ENCODE results near the gene KAT8.
"Not testable (repeated sequence)": the region's sequence is repeated elsewhere in the genome, so short reads cannot be mapped to it uniquely, and the experiment has no call there.

Gene KAT8

GRCh38 chr16:31149332-31149731 lies 31.9 kb downstream of the KAT8 start:
- TF ChIP-seq, protein P1, sequence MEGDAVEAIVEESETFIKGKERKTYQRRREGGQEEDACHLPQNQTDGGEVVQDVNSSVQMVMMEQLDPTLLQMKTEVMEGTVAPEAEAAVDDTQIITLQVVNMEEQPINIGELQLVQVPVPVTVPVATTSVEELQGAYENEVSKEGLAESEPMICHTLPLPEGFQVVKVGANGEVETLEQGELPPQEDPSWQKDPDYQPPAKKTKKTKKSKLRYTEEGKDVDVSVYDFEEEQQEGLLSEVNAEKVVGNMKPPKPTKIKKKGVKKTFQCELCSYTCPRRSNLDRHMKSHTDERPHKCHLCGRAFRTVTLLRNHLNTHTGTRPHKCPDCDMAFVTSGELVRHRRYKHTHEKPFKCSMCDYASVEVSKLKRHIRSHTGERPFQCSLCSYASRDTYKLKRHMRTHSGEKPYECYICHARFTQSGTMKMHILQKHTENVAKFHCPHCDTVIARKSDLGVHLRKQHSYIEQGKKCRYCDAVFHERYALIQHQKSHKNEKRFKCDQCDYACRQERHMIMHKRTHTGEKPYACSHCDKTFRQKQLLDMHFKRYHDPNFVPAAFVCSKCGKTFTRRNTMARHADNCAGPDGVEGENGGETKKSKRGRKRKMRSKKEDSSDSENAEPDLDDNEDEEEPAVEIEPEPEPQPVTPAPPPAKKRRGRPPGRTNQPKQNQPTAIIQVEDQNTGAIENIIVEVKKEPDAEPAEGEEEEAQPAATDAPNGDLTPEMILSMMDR (IDR thresholded peaks at IDR 0.05; ENCODE audit: unreplicated experiment in 3 of 3), result no peak
- Mint-ChIP-seq H3K36me3 (ENCODE audit: low read depth) (no peaks in the 10 kb centered on the region), H3K4me3 (no peak overlapping the region), H3K9me3 (no peaks in the 10 kb centered on the region), H3K27ac (no peak overlapping the region), H3K4me1 (no peaks in the 10 kb centered on the region), H3K27me3 (ENCODE audit: low read depth) (peaks cover 46% of the 10 kb centered on the region)

GRCh38 chr16:31149894-31150890 lies 32.7 kb downstream of the KAT8 start, which contains the start of gene PRSS36:
PRSS36 (minus strand) TSS chr16:31150066; CDS start chr16:31150035, 31 bp downstream.
- Mint-ChIP-seq H3K4me3 (no peak within 1 kb of the TSS), H3K27me3 (ENCODE audit: low read depth) (peaks cover 54% of the 10 kb centered on the region), H3K9me3 (no peaks in the 10 kb centered on the region), H3K36me3 (ENCODE audit: low read depth) (no peaks in the 10 kb centered on the region), H3K27ac (no peak within 1 kb of the TSS), H3K4me1 (no peaks in the 10 kb centered on the region)
- TF ChIP-seq, protein P1 (IDR thresholded peaks at IDR 0.05; ENCODE audit: unreplicated experiment in 3 of 3), result no peak

- not testable (repeated sequence) for H3K36me3 Mint-ChIP-seq (ENCODE audit: low read depth); H3K9me3 Mint-ChIP-seq; H3K4me1 Mint-ChIP-seq; H3K4me3 Mint-ChIP-seq; H3K27ac Mint-ChIP-seq
- peaks cover 57% of the 10 kb centered on the region for H3K27me3 Mint-ChIP-seq (ENCODE audit: low read depth)
Measured at GRCh38 chr16:31150976-31151375, 33.5 kb downstream of the KAT8 start.

- Mint-ChIP-seq H3K4me3 (no peak overlapping the region), H3K4me1 (no peaks in the 10 kb centered on the region), H3K36me3 (ENCODE audit: low read depth) (no peaks in the 10 kb centered on the region), H3K9me3 (no peaks in the 10 kb centered on the region), H3K27me3 (ENCODE audit: low read depth) (peaks cover 33% of the 10 kb centered on the region), H3K27ac (no peak overlapping the region)
- TF ChIP-seq, protein P1 (IDR thresholded peaks at IDR 0.05; ENCODE audit: unreplicated experiment in 3 of 3), result no peak
Measured at GRCh38 chr16:31157136-31157535, 39.7 kb downstream of the KAT8 start.

- H3K36me3 Mint-ChIP-seq (ENCODE audit: low read depth), result no peaks in the 10 kb centered on the region
- H3K9me3 Mint-ChIP-seq, result no peaks in the 10 kb centered on the region
- no peak overlapping the region for H3K4me3 Mint-ChIP-seq
- TF ChIP-seq, protein P1 (IDR thresholded peaks at IDR 0.05; ENCODE audit: unreplicated experiment in 3 of 3), result no peak
- H3K27ac Mint-ChIP-seq, result no peak overlapping the region
- H3K4me1 Mint-ChIP-seq, result no peaks in the 10 kb centered on the region
- H3K27me3 Mint-ChIP-seq (ENCODE audit: low read depth), result no peaks in the 10 kb centered on the region
Measured at GRCh38 chr16:31167315-31167714, 49.9 kb downstream of the KAT8 start.

GRCh38 chr16:31168848-31169247 lies 51.4 kb downstream of the KAT8 start:
- no peaks in the 10 kb centered on the region for H3K36me3 Mint-ChIP-seq (ENCODE audit: low read depth)
- H3K27ac Mint-ChIP-seq, result no peak overlapping the region
- no peaks in the 10 kb centered on the region for H3K4me1 Mint-ChIP-seq
- H3K9me3 Mint-ChIP-seq, result no peaks in the 10 kb centered on the region
- H3K4me3 Mint-ChIP-seq, result no peak overlapping the region
- TF ChIP-seq, protein P1 (IDR thresholded peaks at IDR 0.05; ENCODE audit: unreplicated experiment in 3 of 3), result no peak
- no peaks in the 10 kb centered on the region for H3K27me3 Mint-ChIP-seq (ENCODE audit: low read depth)

DNA sequence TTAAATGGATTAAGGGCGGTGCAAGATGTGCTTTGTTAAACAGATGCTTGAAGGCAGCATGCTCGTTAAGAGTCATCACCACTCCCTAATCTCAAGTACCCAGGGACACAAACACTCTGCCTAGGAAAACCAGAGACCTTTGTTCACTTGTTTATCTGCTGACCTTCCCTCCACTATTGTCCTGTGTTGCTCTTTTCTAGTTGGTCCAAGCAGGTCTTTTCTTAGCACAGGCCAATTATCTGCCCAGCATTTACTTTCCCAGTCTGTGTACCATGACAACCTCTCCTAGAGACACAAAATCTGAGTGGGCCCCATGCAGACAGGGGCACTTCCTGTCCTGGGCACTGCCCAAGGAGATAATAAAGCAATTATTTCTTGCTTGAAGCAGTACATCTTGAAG lies 52.6 kb downstream of the KAT8 start:
- not testable (repeated sequence) for H3K4me3 Mint-ChIP-seq; H3K27me3 Mint-ChIP-seq (ENCODE audit: low read depth); H3K9me3 Mint-ChIP-seq; H3K36me3 Mint-ChIP-seq (ENCODE audit: low read depth); H3K4me1 Mint-ChIP-seq; H3K27ac Mint-ChIP-seq

All from nephron (organoid).